D721Med (cell line): ENCODE results near the gene RPS5.
"Not testable (repeated sequence)": the region's sequence is repeated elsewhere in the genome, so short reads cannot be mapped to it uniquely, and the experiment has no call there.

Source experiments
- DNase-seq: peaks from one replicate; pipeline ENCODE4 v3.0.0; 2011; ENCODE audit warnings: low spot score; ENCODE audit not compliant: insufficient read length
- FAIRE-seq: peaks from 2 replicates; lab custom pipeline; 2011; peaks lifted over from hg19 to GRCh38; lab: Jason Lieb, UNC
- CTCF ChIP-seq: IDR thresholded peaks from 2 replicates; pipeline ENCODE4 v1.5.1; 2012; ENCODE audit warnings: mild to moderate bottlenecking, control low read depth; ENCODE audit not compliant: insufficient read depth; ENCODE audit errors: missing control alignments

The RPS5 gene

GRCh38 chr19:58429745-58430144, 42.7 kb downstream of the RPS5 start:
- DNase-seq (no peak), FAIRE-seq (no peak)
- no peak for TF ChIP-seq CTCF

DNA sequence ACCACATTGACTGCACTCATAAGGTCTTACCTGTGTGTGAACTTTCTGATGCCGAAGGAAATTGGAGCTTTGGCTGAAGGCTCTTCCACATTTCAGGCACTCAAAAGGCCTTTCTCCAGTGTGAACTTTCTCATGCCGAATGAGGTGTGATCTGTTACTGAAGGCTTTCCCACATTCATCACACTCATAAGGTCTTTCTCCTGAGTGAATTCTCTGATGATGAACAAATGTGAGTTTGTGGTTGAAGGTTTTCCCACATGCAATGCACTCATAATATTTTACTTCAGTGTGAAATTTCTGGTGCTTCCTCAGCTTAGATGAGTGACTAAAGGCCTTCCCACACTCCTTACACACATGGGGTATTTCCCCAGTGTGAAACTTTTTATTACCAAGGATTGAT, 47.1 kb downstream of the RPS5 start:
- no peak for FAIRE-seq
- no peak for DNase-seq
- TF ChIP-seq CTCF, result no peak

DNA sequence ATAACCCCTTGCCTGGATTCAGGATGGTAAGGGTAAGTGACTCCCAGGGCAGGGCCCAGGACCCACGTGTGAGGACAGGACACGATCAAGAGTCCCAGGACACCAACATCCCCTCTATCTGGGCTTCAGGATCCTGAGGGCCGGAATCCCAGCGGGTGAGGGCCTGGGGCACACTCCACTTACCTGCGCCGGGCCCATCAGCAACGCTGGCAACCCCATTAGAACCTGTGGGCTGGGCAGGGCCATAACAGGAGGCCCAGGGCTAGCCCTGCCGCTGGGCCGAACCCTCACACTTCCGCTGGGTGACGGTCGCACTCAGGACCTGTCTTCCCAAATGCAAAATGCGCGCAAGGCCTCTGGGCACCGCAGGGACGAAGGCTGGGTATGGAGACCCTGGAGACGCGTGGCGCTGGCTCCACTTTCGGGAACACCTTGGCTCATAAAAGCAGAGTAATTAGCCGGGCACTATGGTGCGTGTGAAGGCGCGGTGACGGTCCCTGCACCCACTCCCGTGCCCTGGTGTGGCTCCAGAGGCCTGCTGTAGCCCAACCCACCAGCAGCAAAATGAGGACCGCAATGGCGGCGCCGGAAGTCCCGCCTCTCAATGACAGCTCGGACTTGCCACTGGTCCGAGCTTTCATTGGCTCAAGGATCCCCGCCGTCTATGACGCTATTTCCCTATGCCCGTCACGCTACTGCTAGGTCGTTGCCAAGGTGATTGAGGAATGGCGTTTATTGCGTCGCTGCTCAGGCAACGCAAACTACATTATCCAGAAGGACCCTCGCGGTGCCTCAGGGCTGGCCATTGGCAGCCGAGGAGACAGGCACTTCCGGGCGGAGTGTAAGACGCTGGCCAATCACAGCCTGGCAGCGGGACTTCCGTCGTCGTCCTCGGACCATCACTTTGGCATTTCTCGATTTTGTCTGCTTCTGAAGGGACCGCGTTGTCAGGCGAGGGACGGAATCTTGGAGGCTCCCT, 52.8 kb downstream of the RPS5 start, which contains the start of gene ZNF132:
ZNF132 (minus strand) TSS at position 578 of the 979 bp plus-strand sequence; CDS start at position 246, 332 bp downstream.
- FAIRE-seq (no peak), DNase-seq (peak; percentile 79)
- no peak for TF ChIP-seq CTCF

GRCh38 chr19:58440556-58440955, 53.5 kb downstream of the RPS5 start:
- DNase-seq, result no peak
- no peak for FAIRE-seq
- TF ChIP-seq CTCF, result no peak

GRCh38 chr19:58442986-58443385, 55.9 kb downstream of the RPS5 start:
- DNase-seq, FAIRE-seq: not testable (repeated sequence)
